Thymus (tissue), 14 donors: Measurements from ENCODE around the gene KLHL12. TPM values are rescaled to one million over a fixed set of nuclear protein-coding genes. Genes with fewer than 3 reads are reported as not detected.

Source experiments
- DNase-seq, 9 donors: peaks; one replicate each; pipeline ENCODE4 v3.0.0-alpha.2; 2013; ENCODE audit warnings: low spot score in 9 of 9, low read depth in 6 of 9, missing footprints in 1 of 9
- H3K27ac ChIP-seq, 2 donors: one replicate each; pipeline ENCODE4 v1.5.1; 2013; ENCODE audit warnings: control low read depth in 1 of 2, low read depth in 1 of 2, low read length in 1 of 2, mild to moderate bottlenecking in 1 of 2, moderate library complexity in 1 of 2
- H3K27me3 ChIP-seq, 2 donors: one replicate each; pipeline ENCODE4 v1.5.1; 2013; ENCODE audit warnings: low read length in 1 of 2; ENCODE audit not compliant: control insufficient read depth in 2 of 2, insufficient read depth in 1 of 2
- H3K36me3 ChIP-seq, 2 donors: one replicate each; pipeline ENCODE4 v1.5.1; 2013; ENCODE audit warnings: low read length in 1 of 2, mild to moderate bottlenecking in 1 of 2, moderate library complexity in 1 of 2; ENCODE audit not compliant: control insufficient read depth in 2 of 2, insufficient read depth in 2 of 2
- H3K4me1 ChIP-seq, 2 donors: one replicate each; pipeline ENCODE4 v1.5.1; 2013; ENCODE audit warnings: low read length in 2 of 2; ENCODE audit not compliant: control insufficient read depth in 2 of 2, insufficient read depth in 2 of 2
- H3K4me3 ChIP-seq, 2 donors: one replicate each; pipeline ENCODE4 v1.5.1; 2013; ENCODE audit warnings: low read length in 2 of 2, control low read depth in 1 of 2, mild to moderate bottlenecking in 1 of 2
- H3K9me3 ChIP-seq, 2 donors: one replicate each; pipeline ENCODE4 v1.5.1; 2013; ENCODE audit warnings: low read length in 1 of 2, mild to moderate bottlenecking in 1 of 2; ENCODE audit not compliant: control insufficient read depth in 2 of 2, insufficient read depth in 1 of 2
- WGBS: extraction: QIAGEN DNeasy Blood & Tissue Kit; methylation state at CpG from one replicate; pipeline ENCODE4 v1.1.7; 2013; 5-methylcytosine and 5-hydroxymethylcytosine counted together
- long read RNA-seq, 10 donors: transcript quantifications; one replicate each; lab custom pipeline, GENCODE V29; 2026
- polyA plus RNA-seq: library from polyadenylated mRNA; stranded (reverse); fragments of 200-250 nt; gene quantifications from one replicate; pipeline ENCODE4 v1.2.3, GENCODE V29; 2013
- total RNA-seq: library from RNA; stranded (reverse); fragments of 120-200 nt; gene quantifications from one replicate; pipeline ENCODE4 v1.2.4, GENCODE V29; 2013
- donor health status: healthy.

KLHL12 gene
- total RNA-seq (25.2 TPM), polyA plus RNA-seq (20.6 TPM)
- long read RNA-seq, donor 1, partial matches to known transcripts = 0 of 1 reads
- long read RNA-seq, donor 1, other reads (novel, unspliced or antisense) = 0 of 1 reads
- long read RNA-seq, donor 2, transcript KLHL12-203 (12 exons, 3,359 nt) = major isoform, 6 of 183 reads
- long read RNA-seq, donor 2, partial matches to known transcripts = 114 of 183 reads
- long read RNA-seq, donor 2, other reads (novel, unspliced or antisense) = 63 of 183 reads
- long read RNA-seq, donor 3, partial matches to known transcripts = 5 of 8 reads
- long read RNA-seq, donor 3, other reads (novel, unspliced or antisense) = 0 of 8 reads
- long read RNA-seq, donor 4, partial matches to known transcripts = 0 of 2 reads
- long read RNA-seq, donor 4, other reads (novel, unspliced or antisense) = 0 of 2 reads
- long read RNA-seq, donor 5, transcript KLHL12-203 (12 exons, 3,359 nt) = major isoform, 5 of 11 reads
- long read RNA-seq, donor 5, partial matches to known transcripts = 6 of 11 reads
- long read RNA-seq, donor 5, other reads (novel, unspliced or antisense) = 0 of 11 reads
- long read RNA-seq, donor 6, partial matches to known transcripts = 0 of 1 reads
- long read RNA-seq, donor 6, other reads (novel, unspliced or antisense) = 0 of 1 reads
- long read RNA-seq, donor 7, partial matches to known transcripts = 0 of 2 reads
- long read RNA-seq, donor 7, other reads (novel, unspliced or antisense) = 0 of 2 reads
- long read RNA-seq, donor 8, partial matches to known transcripts = 0 of 1 reads
- long read RNA-seq, donor 8, other reads (novel, unspliced or antisense) = 0 of 1 reads
- long read RNA-seq, donor 9, transcript KLHL12-203 (12 exons, 3,359 nt) = major isoform, 5 of 5 reads
- long read RNA-seq, donor 9, partial matches to known transcripts = 0 of 5 reads
- long read RNA-seq, donor 9, other reads (novel, unspliced or antisense) = 0 of 5 reads
- long read RNA-seq, donor 10, partial matches to known transcripts = 0 of 2 reads
- long read RNA-seq, donor 10, other reads (novel, unspliced or antisense) = 0 of 2 reads

DNA sequence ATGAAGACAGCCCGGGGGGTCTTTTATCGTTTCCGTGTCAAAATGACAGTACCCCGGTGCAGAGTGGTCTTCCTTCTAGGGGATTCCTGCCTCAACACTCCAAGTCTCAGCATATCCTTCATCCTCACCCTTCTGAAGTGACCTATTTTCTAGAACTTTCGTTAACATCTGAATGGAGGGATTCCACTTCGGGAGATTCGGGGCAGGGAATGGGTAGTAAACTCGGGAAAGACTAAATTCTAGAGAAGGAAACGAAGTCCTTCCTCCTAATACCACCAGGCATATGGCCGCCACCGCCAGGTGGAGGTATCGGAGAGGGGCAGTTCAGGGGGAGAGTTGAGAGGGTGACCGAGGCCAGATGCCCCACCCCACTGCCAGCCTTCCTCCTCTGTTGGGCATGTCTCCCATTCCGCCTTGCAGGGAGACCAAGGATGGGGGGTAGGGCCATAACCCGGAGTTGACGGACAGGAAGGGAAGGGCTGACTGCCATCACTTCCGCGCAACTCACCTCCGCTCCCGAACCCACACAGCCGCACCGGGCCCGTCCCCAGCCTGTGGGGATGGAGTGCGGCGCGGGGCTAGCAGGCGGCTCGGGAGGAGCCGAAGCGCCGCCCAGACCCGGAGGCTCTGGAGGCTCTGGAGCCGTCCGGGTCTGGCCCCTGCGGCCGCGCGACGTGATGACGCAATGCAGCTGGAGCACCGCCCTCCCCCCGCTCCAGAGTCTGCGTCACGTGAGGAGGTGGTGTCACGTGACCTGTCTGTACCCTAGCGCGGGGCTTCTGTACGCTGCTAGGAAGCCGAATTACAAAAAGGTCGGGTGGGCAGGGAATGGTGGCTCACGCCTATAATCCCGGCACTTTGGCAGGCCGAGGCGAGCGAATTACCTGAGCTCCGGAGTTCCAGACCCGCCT, at the start of gene KLHL12:
KLHL12 (minus strand) TSS at position 654 of the 911 bp plus-strand sequence. CDS start 2,072 bp downstream, outside the sequence.
- H3K27ac ChIP-seq = peak within 1 kb of the TSS; percentile 80 to 84
- H3K4me1 ChIP-seq = peaks cover 5 to 8% of the 10 kb centered on the region in 2 donors
- WGBS = 1% methylated on average over 57 of the region's 57 CpGs

DNA sequence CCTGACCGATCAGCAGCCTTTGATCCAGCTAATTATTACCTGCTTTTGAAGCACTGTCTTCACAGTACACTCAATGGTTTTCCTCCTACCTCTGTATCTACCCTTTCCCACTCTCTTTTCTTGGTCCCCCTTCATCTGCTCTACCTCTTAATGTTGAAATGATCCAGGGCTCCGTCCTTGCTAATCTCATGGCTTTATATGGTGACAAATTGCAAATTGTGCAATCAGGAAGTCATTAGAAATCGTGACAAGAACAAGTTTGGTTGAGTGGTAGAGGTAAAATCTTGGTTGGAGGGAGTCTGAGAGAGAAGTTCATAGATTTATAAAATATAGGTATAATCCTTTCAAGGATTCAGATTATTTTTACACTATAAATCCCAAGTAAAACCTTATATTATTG, 49.6 kb upstream of the KLHL12 start:
- WGBS = 56% methylated on average over 3 of the region's 3 CpGs
- Histone ChIP-seq H3K27ac (no peak overlapping the region), H3K36me3 (no peaks in the 10 kb centered on the region), H3K4me1 (no peaks in the 10 kb centered on the region), H3K4me3 (no peak overlapping the region), H3K9me3 (no peaks in the 10 kb centered on the region), H3K27me3 (peaks cover 0 to 2% of the 10 kb centered on the region in 2 donors)
- no peak for DNase-seq

More for the DNA sequence above, at the start of gene KLHL12:
- DNase-seq = peak; percentile 83 to 97 (median 94)
- H3K36me3 ChIP-seq = peaks cover 4 to 9% of the 10 kb centered on the region in 2 donors
- H3K4me3 ChIP-seq = peak within 1 kb of the TSS; percentile 67 to 78
- H3K9me3 ChIP-seq = peaks cover 0 to 3% of the 10 kb centered on the region in 2 donors
- H3K27me3 ChIP-seq = no peaks in the 10 kb centered on the region

DNA sequence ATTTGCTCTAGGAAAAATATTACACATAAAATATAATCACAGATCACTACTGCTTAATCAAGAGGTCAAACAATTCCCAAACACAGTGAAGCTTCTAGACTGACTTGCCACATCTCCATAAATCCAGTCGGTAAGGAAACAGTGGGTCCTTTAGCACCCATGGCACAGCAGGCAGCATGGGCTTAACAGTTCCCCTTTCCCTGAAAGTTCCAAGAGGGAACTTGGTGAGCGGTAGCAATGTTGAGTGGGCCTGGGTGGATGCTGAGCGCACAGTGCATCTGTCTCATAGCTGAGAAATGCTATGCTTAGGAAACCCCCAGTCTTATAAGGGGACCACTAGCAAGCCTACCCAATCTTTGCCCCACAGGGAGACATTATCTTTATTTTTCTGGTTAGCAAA, 47.8 kb upstream of the KLHL12 start:
- Histone ChIP-seq H3K36me3 (no peaks in the 10 kb centered on the region), H3K27me3 (peaks cover 0 to 2% of the 10 kb centered on the region in 2 donors), H3K4me3 (no peak overlapping the region), H3K4me1 (no peaks in the 10 kb centered on the region), H3K27ac (no peak overlapping the region), H3K9me3 (no peaks in the 10 kb centered on the region)
- DNase-seq = no peak
- WGBS = 95% methylated on average over 3 of the region's 3 CpGs

DNA sequence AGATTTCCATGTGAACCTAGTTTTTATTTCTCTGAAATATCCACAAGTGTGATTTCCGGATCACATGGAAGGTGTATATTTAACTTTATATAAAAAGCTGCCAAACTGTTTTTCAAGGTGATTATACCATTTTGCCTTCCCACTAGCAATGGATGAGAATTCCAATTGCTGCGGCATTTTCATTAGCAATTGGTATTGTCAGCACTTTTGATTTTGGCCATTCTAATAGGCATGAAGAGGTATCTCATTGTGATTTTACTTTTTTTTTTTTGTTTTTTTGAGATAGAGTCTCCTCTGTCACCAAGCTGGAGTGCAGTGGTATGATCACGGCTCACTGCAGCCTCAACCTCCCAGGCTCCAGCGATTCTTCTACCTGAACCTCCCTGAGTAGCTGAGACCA, 45.0 kb upstream of the KLHL12 start:
- DNase-seq = no peak
- 73% methylated on average over 4 of the region's 4 CpGs for WGBS
- Histone ChIP-seq H3K27ac (no peak overlapping the region), H3K36me3 (no peaks in the 10 kb centered on the region), H3K4me1 (peaks cover 12 to 17% of the 10 kb centered on the region in 2 donors), H3K27me3 (peaks cover 0 to 2% of the 10 kb centered on the region in 2 donors), H3K9me3 (no peaks in the 10 kb centered on the region), H3K4me3 (no peak overlapping the region)

DNA sequence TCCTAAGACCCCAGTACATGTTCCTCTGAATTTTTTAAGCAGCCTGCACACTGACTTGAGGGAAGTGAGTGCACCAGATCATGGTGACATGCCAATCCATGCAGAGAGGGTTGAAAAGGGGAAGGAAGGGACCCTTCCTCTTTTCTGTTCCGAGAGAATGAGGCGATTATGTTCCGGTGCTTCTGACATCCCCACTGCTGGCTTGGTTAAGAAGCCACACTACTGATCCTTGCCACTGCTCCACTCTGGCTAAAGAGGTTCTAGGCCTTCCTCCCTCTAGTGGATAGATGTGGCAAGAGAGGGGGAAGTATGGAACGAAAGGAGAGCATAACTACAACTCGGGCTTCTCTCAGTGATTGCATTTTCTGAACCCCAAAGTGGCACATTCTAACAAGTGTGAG, 41.9 kb upstream of the KLHL12 start:
- peak in 6 of 9 donors; percentile 40 to 83 (median 62) for DNase-seq
- 6% methylated on average over 5 of the region's 5 CpGs for WGBS
- peaks cover 19 to 30% of the 10 kb centered on the region in 2 donors for H3K4me1 ChIP-seq
- no peaks in the 10 kb centered on the region for H3K9me3 ChIP-seq
- H3K36me3 ChIP-seq = peaks cover under 1 to 3% of the 10 kb centered on the region in 2 donors
- no peaks in the 10 kb centered on the region for H3K27me3 ChIP-seq
- no peak overlapping the region for H3K4me3 ChIP-seq
- no peak overlapping the region for H3K27ac ChIP-seq

DNA sequence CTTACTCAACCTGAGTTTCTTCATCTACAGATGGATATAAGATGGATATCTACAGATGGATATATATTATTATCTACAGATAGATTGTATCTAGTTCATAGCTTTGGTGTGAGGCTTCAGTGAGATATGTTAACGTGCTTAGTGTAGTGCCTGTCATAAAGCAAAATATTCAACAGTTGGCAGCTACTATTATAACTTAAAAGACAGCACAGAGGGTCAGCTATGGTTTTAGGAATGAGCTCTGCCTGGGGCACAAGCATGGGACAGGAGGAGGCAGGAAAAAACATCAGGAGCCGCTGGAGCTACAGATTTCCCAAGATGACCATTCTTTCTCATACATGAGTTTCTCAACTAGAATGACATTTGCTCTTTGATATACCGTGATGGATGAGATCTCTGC, 41.3 kb upstream of the KLHL12 start:
- peak overlapping the region; percentile 61 to 71 for H3K27ac ChIP-seq
- WGBS = 39% methylated on average over 3 of the region's 3 CpGs
- H3K4me3 ChIP-seq = peak overlapping the region in 1 of 2 donors; percentile 79
- peaks cover 3 to 6% of the 10 kb centered on the region in 2 donors for H3K36me3 ChIP-seq
- H3K4me1 ChIP-seq = peaks cover 19 to 30% of the 10 kb centered on the region in 2 donors
- H3K27me3 ChIP-seq = no peaks in the 10 kb centered on the region
- DNase-seq = peak in 1 of 9 donors; percentile 15
- no peaks in the 10 kb centered on the region for H3K9me3 ChIP-seq

DNA sequence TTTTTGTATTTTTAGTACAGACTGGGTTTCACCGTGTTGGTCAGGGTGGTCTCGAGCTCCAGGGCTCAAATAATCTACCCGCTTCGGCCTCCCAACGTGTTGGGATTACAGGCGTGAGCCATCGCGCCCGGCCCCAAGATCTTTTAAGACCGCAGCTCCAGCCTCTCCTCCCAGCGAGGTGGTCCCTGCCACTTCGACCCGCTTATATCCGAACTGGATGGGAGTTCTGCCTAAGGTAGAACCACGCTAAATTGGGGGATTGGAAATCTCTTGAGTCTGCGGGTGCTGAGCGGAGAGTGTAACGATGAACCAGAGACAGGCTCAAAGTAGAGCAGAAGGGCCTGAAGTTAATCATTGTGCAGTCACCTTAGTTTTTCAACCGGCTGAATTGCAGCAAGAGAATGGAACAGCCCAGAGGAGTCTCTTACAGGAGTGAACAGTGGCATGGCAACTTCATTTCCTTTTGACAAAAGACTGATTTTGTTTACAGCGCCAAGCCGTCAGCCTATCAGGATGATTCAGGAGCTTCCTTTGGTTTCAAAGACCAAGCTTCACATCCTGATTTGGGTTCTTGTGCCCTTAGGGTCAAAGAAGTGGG, 40.7 kb upstream of the KLHL12 start:
- peaks cover 19 to 30% of the 10 kb centered on the region in 2 donors for H3K4me1 ChIP-seq
- H3K27ac ChIP-seq = peak overlapping the region; percentile 61 to 71
- 3% methylated on average over 21 of the region's 21 CpGs for WGBS
- H3K9me3 ChIP-seq = no peaks in the 10 kb centered on the region
- peak in 6 of 9 donors; percentile 17 to 73 (median 44) for DNase-seq
- H3K27me3 ChIP-seq = no peaks in the 10 kb centered on the region
- peaks cover 3 to 11% of the 10 kb centered on the region in 2 donors for H3K36me3 ChIP-seq
- peak overlapping the region; percentile 47 to 79 for H3K4me3 ChIP-seq
